Esophagus squamous epithelium (tissue), 5 donors: ENCODE results near the gene GGT7. TPM values are rescaled to one million over a fixed set of nuclear protein-coding genes. Genes with fewer than 3 reads are reported as not detected.

Experiments
- DNase-seq: peaks from one replicate; lab custom pipeline; 2025; lab: John Stamatoyannopoulos, UW
- H3K27ac ChIP-seq, 4 donors: fragments of 200-600 bp; sonication (generic); one replicate each; pipeline ENCODE4 v1.5.1; 2016 to 2019; ENCODE audit warnings: mild to moderate bottlenecking in 1 of 4
- H3K27me3 ChIP-seq, 4 donors: fragments of 200-600 bp; sonication (generic); 1 replicate in 3 of 4; 2 replicates in 1 of 4; pipeline versions ENCODE4 v1.5.1 to v1.6.0; 2017 to 2021; ENCODE audit warnings: antibody characterized with exemption in 1 of 4
- H3K36me3 ChIP-seq, 3 donors: fragments of 200-600 bp; sonication (generic); one replicate each; pipeline ENCODE4 v1.5.1; 2016 to 2019
- H3K4me1 ChIP-seq, 3 donors: fragments of 200-600 bp; sonication (generic); one replicate each; pipeline ENCODE4 v1.5.1; 2017 to 2019
- H3K4me3 ChIP-seq, 4 donors: fragments of 200-600 bp; sonication (generic); 1 replicate in 3 of 4; 2 replicates in 1 of 4; pipeline ENCODE4 v1.5.1; 2016 to 2019; ENCODE audit warnings: mild to moderate bottlenecking in 2 of 4, moderate library complexity in 1 of 4
- H3K9me3 ChIP-seq, 3 donors: fragments of 200-600 bp; sonication (generic); one replicate each; pipeline ENCODE4 v1.5.1; 2016 to 2019
- POLR2A ChIP-seq, 4 donors: fragments of 450-650 bp; IDR thresholded peaks; one replicate each; pipeline ENCODE4 v1.6.1; 2017; ENCODE audit warnings: antibody characterized with exemption in 4 of 4, mild to moderate bottlenecking in 4 of 4, moderate library complexity in 3 of 4
- WGBS, 2 donors: methylation state at CpG; one replicate each; pipeline ENCODE4 v1.1.5; 2018; 5-methylcytosine and 5-hydroxymethylcytosine counted together
- intact Hi-C: fragments of 100-400 bp; cut with DNase I; formaldehyde crosslinking; loops from one replicate; pipeline ENCODE4 v1.15.0; 2022
- total RNA-seq, 4 donors: library from RNA; depleted of rRNA; stranded (reverse); fragments of >200 nt; gene quantifications; one replicate each; pipeline ENCODE4 v1.1.0, GENCODE V29; 2016
- TF ChIP-seq, protein P1 (sequence below), 6 experiments: fragments of 450-650 bp in 4 of 6; fragments of 200-600 bp in 2 of 6; sonication (generic) in 2 of 6; IDR thresholded peaks; one replicate each; pipeline ENCODE4 v1.5.1; 2016 to 2019; ENCODE audit warnings: antibody characterized with exemption in 6 of 6, mild to moderate bottlenecking in 4 of 6, moderate library complexity in 4 of 6
- donor health status: DM: yes; HTN: yes; CAD: no.

GGT7 gene
- 1 to 10 TPM; 1.8 to 8.2 (median 5.1) TPM for total RNA-seq

DNA sequence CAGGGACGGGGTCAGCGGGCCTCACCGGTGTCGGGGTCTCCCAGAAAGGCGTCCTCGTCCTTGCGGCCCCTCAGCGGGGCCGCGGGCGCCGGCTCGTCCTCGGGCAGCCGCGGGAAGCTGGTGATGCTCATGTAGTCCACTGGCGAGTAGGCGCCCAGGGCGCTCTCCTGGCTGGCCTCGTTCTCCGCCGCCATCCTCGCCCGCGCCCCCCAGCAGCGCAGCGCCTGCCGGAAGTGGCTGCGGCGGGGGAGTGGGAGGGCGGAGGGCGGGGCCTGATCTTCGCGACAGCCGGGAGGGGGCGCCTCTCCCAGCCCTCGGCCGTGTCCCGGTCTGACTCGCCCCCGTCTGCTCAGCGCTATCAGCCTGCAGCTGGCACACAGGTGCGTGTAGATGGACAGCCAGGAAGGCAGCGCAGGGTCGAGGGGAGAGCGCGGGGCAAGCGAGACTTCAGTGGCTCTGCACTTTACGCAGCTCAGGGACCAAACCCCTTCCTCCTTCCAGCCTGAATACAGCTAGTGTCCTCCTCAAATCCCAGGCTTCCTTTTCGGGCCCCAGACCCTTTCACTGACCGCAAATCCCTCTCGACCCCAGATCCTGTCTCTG, at the start of gene GGT7:
TSS of gene GGT7 (minus strand) at position 235 of the 603 bp plus-strand sequence. CDS start at position 194, 41 bp downstream.
- Histone ChIP-seq H3K4me3 (peak within 1 kb of the TSS; percentile 52 to 89 (median 64)), H3K27me3 (no peaks in the 10 kb centered on the region), H3K36me3 (no peaks in the 10 kb centered on the region), H3K4me1 (peaks cover 13 to 62% (median 32%) of the 10 kb centered on the region in 3 donors), H3K9me3 (no peaks in the 10 kb centered on the region), H3K27ac (peak within 1 kb of the TSS; percentile 31 to 79 (median 72))
- peak in 2 of 4 donors; percentile 15 to 32 for TF ChIP-seq POLR2A (IDR thresholded peaks at IDR 0.05)
- TF ChIP-seq, protein P1, sequence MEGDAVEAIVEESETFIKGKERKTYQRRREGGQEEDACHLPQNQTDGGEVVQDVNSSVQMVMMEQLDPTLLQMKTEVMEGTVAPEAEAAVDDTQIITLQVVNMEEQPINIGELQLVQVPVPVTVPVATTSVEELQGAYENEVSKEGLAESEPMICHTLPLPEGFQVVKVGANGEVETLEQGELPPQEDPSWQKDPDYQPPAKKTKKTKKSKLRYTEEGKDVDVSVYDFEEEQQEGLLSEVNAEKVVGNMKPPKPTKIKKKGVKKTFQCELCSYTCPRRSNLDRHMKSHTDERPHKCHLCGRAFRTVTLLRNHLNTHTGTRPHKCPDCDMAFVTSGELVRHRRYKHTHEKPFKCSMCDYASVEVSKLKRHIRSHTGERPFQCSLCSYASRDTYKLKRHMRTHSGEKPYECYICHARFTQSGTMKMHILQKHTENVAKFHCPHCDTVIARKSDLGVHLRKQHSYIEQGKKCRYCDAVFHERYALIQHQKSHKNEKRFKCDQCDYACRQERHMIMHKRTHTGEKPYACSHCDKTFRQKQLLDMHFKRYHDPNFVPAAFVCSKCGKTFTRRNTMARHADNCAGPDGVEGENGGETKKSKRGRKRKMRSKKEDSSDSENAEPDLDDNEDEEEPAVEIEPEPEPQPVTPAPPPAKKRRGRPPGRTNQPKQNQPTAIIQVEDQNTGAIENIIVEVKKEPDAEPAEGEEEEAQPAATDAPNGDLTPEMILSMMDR (IDR thresholded peaks at IDR 0.05), result peak; percentile 60 to 74 (median 71)
- intact Hi-C loops, result loop anchor here (5.0 to 10.0 kb wide), 2 partner anchors 85 to 222 kb away; partner anchors contain the start of genes GSS, MYH7B and TRPC4AP
- no peak for DNase-seq
- WGBS, 2 donors, result 1 to 7% methylated on average over 5 to 17 of the region's 52 CpGs

DNA sequence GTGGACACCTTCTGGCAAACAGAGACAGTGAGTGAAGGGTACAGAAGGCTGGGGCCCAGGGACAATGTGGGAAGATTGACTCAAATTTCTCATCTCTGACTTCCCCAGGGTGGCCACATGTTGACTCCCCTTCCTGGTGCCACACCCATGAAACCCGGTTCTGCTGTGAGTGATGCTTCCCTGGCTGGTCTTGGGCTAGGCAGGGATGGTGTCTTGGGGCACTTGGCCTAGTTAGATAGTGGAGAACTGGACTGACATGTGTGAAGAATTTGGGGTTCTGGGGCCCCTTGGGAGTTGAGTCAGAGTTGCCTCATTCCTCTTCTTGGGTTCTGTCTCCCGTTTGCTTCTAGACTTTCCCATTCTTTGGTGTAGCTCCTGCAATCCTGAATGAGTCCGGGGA, 48.8 kb upstream of the GGT7 start:
- intact Hi-C loops, result no loop called here

DNA sequence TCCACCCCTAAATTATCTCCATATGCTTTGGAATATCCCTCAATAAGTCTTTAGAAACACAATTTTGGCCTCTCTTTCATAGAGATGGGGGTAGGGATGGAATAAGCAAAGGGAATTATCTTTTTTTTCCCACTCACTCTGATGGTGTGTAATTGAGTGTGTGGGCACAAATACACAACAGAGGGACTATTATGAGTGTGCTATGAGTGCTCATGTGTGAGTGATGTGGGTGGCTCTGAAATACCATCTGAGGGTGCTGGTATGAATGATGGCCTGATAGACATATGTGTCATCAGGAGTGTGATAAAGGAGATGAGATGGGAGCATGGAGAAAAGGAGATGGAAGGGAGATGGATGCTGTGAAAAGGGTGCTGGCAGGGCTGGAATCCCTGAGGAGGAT, 47.4 kb upstream of the GGT7 start:
- no peaks in the 10 kb centered on the region for H3K9me3 ChIP-seq
- intact Hi-C loops, result no loop called here
- peaks cover 0 to 25% (median 14%) of the 10 kb centered on the region in 3 donors for H3K4me1 ChIP-seq
- H3K27ac ChIP-seq, result no peak overlapping the region
- TF ChIP-seq, protein P1 (IDR thresholded peaks at IDR 0.05), result no peak
- TF ChIP-seq POLR2A (IDR thresholded peaks at IDR 0.05), result no peak
- no peak overlapping the region for H3K4me3 ChIP-seq
- H3K27me3 ChIP-seq, result no peaks in the 10 kb centered on the region
- H3K36me3 ChIP-seq, result peaks cover 0 to 69% (median 15%) of the 10 kb centered on the region in 3 donors
- DNase-seq, result no peak

More for the DNA sequence above, 48.8 kb upstream of the GGT7 start:
- DNase-seq, result no peak
- H3K36me3 ChIP-seq, result peaks cover 0 to 77% (median 24%) of the 10 kb centered on the region in 3 donors
- no peak overlapping the region for H3K4me3 ChIP-seq
- WGBS, 2 donors, result 21 to 48% methylated on average over 2 of the region's 3 CpGs
- H3K27me3 ChIP-seq, result no peaks in the 10 kb centered on the region
- H3K9me3 ChIP-seq, result no peaks in the 10 kb centered on the region
- H3K27ac ChIP-seq, result peak overlapping the region in 3 of 4 donors; percentile 17 to 71 (median 68)
- TF ChIP-seq POLR2A (IDR thresholded peaks at IDR 0.05), result no peak
- TF ChIP-seq, protein P1 (IDR thresholded peaks at IDR 0.05), result no peak
- H3K4me1 ChIP-seq, result peaks cover 0 to 25% (median 14%) of the 10 kb centered on the region in 3 donors

DNA sequence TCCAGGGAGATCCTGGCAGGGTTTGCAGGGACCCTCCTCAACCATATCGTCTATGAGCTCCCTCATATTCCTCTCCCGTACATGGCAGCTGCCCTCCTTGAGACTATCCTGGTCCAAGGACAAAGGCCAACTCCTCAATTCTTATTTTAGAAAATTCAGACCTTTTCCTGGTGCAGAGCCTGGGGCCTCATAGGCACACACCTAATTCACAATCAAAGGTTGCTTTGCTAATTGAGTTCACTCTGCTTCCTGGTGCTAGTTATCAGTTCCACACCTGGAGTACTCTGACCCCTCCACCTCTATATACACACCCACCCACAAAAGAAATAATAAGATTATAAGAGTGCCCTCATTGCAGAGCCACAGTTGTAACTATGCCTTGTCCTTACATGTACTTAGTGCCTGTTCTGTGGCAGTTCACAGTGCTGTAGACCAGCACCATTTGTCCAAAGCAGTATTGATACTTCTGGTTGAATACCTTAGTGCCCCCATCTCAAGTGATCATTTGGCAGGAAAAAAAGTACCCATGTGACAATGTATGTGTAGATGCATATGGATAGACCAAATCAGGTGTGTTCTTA, 44.2 kb upstream of the GGT7 start:
- WGBS, 2 donors, result 74 to 85% methylated on average over 2 of the region's 2 CpGs
- Histone ChIP-seq H3K4me3 (no peak overlapping the region), H3K36me3 (peaks cover 5 to 67% (median 5%) of the 10 kb centered on the region in 3 donors), H3K9me3 (no peaks in the 10 kb centered on the region), H3K27me3 (no peaks in the 10 kb centered on the region), H3K27ac (no peak overlapping the region), H3K4me1 (peaks cover 0 to 8% (median 0%) of the 10 kb centered on the region in 3 donors)
- intact Hi-C loops, result no loop called here
- no peak for TF ChIP-seq POLR2A (IDR thresholded peaks at IDR 0.05)
- TF ChIP-seq, protein P1 (IDR thresholded peaks at IDR 0.05), result no peak
- DNase-seq, result no peak
